Body of pancreas (tissue), 4 donors: ENCODE results near the gene HMGN2.

Experiments
- POLR2A ChIP-seq, 3 donors: fragments of 450-650 bp; IDR thresholded peaks; one replicate each; pipeline ENCODE4 v1.6.1; 2016; ENCODE audit warnings: antibody characterized with exemption in 3 of 3, mild to moderate bottlenecking in 2 of 3
- TF ChIP-seq, protein P1 (sequence below), 7 experiments: fragments of 450-650 bp in 4 of 7; fragments of 200-600 bp in 3 of 7; sonication (generic) in 3 of 7; IDR thresholded peaks; one replicate each; pipeline ENCODE4 v1.5.1; 2016 to 2019; ENCODE audit warnings: antibody characterized with exemption in 7 of 7

DNA sequence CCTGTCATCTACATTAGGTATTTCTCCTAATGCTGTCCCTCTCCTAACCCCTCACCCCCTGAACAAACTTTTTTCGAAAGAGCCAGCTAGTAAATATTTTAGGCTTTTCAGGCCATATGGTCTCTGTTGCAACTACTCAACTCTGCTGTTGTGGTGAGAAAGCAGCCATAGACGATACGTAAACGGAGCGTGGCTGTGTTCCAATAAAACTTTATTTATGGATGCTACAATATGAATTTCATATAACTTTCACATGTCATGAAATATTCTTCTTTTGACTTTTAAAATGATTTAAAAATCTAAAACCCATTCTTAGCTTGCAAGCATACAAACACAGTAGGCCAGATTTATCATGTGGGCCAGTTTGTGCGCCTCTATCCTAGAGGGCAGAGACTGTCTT lies 46.1 kb downstream of the HMGN2 start:
- TF ChIP-seq, protein P1, sequence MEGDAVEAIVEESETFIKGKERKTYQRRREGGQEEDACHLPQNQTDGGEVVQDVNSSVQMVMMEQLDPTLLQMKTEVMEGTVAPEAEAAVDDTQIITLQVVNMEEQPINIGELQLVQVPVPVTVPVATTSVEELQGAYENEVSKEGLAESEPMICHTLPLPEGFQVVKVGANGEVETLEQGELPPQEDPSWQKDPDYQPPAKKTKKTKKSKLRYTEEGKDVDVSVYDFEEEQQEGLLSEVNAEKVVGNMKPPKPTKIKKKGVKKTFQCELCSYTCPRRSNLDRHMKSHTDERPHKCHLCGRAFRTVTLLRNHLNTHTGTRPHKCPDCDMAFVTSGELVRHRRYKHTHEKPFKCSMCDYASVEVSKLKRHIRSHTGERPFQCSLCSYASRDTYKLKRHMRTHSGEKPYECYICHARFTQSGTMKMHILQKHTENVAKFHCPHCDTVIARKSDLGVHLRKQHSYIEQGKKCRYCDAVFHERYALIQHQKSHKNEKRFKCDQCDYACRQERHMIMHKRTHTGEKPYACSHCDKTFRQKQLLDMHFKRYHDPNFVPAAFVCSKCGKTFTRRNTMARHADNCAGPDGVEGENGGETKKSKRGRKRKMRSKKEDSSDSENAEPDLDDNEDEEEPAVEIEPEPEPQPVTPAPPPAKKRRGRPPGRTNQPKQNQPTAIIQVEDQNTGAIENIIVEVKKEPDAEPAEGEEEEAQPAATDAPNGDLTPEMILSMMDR (IDR thresholded peaks at IDR 0.05), result no peak
- no peak for TF ChIP-seq POLR2A (IDR thresholded peaks at IDR 0.05)
